ENCODE data around the gene CHI3L2. TPM values are rescaled to one million over a fixed set of nuclear protein-coding genes. Genes with fewer than 3 reads are reported as not detected.

Gene CHI3L2
- total RNA-seq, 1 donor from 2014 or later = 1.3 TPM

DNA sequence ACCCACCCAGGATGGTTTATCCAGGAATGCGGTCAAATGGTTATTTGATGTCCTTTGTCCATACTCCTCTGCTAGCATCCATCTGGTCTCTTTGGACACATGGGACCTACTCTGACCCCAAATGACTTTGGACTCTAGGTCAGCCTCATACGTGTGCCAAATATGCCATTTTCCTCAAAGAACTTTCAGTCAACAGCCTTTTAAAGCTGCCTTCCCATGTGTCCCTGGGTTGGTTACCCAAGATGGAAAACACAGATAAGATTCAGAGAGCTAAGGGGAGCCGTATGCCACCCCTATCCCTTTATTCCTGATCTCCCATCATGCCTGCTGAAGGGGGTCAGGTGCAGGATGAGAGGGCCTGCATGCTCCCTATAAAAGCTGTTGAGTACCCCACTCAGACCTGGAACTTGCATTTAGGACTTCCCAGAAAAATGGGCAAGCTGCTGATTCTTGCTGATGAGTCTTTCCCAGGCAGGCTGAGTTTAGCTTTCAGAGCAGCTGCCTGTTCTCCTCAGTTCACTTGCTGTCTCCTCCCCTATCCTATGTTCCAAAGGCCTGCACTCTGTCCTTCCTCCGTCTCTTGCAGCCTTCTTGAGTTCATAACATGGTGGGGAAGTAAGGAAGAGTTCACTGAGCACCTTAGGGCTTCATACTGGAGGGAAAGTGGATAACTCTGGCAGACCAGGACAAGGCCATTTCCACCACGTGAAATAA, 19.8 kb downstream of the CHI3L2 start:
- Mint-ChIP-seq H3K36me3 (ENCODE audit: low read depth, unreplicated experiment) (no peaks in the 10 kb centered on the region), H3K4me1 (ENCODE audit: unreplicated experiment) (no peaks in the 10 kb centered on the region), H3K9me3 (ENCODE audit: unreplicated experiment) (no peaks in the 10 kb centered on the region), H3K27ac (ENCODE audit: unreplicated experiment) (no peak overlapping the region), H3K4me3 (ENCODE audit: unreplicated experiment) (no peak overlapping the region), H3K27me3 (ENCODE audit: unreplicated experiment) (no peaks in the 10 kb centered on the region)
- TF ChIP-seq, protein P1, sequence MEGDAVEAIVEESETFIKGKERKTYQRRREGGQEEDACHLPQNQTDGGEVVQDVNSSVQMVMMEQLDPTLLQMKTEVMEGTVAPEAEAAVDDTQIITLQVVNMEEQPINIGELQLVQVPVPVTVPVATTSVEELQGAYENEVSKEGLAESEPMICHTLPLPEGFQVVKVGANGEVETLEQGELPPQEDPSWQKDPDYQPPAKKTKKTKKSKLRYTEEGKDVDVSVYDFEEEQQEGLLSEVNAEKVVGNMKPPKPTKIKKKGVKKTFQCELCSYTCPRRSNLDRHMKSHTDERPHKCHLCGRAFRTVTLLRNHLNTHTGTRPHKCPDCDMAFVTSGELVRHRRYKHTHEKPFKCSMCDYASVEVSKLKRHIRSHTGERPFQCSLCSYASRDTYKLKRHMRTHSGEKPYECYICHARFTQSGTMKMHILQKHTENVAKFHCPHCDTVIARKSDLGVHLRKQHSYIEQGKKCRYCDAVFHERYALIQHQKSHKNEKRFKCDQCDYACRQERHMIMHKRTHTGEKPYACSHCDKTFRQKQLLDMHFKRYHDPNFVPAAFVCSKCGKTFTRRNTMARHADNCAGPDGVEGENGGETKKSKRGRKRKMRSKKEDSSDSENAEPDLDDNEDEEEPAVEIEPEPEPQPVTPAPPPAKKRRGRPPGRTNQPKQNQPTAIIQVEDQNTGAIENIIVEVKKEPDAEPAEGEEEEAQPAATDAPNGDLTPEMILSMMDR (IDR thresholded peaks at IDR 0.05; ENCODE audit: unreplicated experiment) = no peak
- DNase-seq (ENCODE audit: low spot score) = no peak

DNA sequence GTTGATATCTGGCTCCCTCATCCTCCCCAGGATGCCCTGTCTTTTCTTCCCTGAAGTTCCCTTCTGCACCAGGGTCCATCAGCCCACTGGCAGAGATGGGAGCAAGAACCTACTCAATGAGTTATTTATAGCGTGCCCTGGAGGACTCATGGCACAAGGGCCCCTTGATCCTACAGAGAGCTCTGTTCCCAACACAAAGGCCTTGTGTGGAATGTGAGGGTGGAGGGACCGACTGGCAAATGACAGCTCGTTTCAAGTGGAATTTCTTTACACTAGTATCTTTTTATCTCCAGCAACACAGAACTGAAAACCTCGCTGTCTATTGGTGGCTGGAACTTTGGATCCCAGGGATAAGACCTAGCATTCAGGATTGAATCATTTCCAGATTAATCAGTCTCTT, 22.4 kb downstream of the CHI3L2 start:
- Mint-ChIP-seq H3K27me3 (ENCODE audit: unreplicated experiment) (no peaks in the 10 kb centered on the region), H3K27ac (ENCODE audit: unreplicated experiment) (no peak overlapping the region)
- no peak for DNase-seq (ENCODE audit: low spot score)

DNA sequence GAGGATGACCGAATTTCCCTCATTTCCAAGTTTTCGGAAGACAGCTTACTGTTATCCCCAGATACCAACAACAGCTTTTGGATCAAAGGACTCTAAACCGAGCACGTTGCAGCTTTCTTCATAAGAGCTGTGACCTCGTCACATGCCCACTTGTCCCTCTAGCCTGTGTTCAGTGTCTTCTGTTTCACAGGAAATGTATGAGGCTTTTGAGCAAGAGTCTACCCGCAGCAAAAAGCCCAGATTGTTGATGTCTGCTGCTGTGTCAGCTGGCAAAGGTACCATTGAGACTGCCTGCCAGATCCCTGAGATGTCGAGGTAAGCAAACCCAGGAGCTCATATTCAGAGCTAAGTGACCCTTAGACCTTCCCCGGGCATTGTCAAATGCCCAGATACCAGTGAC, 24.1 kb downstream of the CHI3L2 start:
- TF ChIP-seq, protein P1 (IDR thresholded peaks at IDR 0.05; ENCODE audit: unreplicated experiment) = no peak
- Mint-ChIP-seq H3K4me3 (ENCODE audit: unreplicated experiment) (no peak overlapping the region), H3K27ac (ENCODE audit: unreplicated experiment) (no peak overlapping the region), H3K9me3 (ENCODE audit: unreplicated experiment) (no peaks in the 10 kb centered on the region), H3K4me1 (ENCODE audit: unreplicated experiment) (no peaks in the 10 kb centered on the region), H3K36me3 (ENCODE audit: low read depth, unreplicated experiment) (no peaks in the 10 kb centered on the region), H3K27me3 (ENCODE audit: unreplicated experiment) (no peaks in the 10 kb centered on the region)
- DNase-seq (ENCODE audit: low spot score) = no peak

More for the DNA sequence above, 22.4 kb downstream of the CHI3L2 start:
- no peak overlapping the region for H3K4me3 Mint-ChIP-seq (ENCODE audit: unreplicated experiment)
- H3K4me1 Mint-ChIP-seq (ENCODE audit: unreplicated experiment) = no peaks in the 10 kb centered on the region
- H3K9me3 Mint-ChIP-seq (ENCODE audit: unreplicated experiment) = no peaks in the 10 kb centered on the region
- no peaks in the 10 kb centered on the region for H3K36me3 Mint-ChIP-seq (ENCODE audit: low read depth, unreplicated experiment)
- TF ChIP-seq, protein P1 (IDR thresholded peaks at IDR 0.05; ENCODE audit: unreplicated experiment) = no peak

DNA sequence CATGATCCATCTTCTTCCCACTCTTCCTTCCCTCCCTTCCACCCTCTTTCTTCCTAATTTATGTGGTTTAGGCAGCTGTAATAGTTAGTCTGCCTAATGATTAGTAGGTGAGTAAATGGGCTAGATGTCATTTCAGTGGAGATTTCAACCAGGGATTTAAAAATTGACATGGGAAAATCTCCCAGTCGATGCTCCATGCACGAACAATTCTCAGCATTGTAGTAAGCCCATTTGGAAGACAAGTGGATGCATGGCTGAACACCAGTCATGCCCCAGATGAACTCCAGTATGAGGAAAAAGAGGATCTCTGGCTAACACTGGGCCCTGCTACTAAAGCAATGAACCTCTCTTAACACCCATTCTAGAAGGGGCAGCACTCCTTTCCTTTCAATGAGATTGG, 25.3 kb downstream of the CHI3L2 start:
- Mint-ChIP-seq H3K9me3 (ENCODE audit: unreplicated experiment) (no peaks in the 10 kb centered on the region), H3K4me1 (ENCODE audit: unreplicated experiment) (no peaks in the 10 kb centered on the region), H3K27ac (ENCODE audit: unreplicated experiment) (no peak overlapping the region), H3K4me3 (ENCODE audit: unreplicated experiment) (no peak overlapping the region), H3K36me3 (ENCODE audit: low read depth, unreplicated experiment) (no peaks in the 10 kb centered on the region), H3K27me3 (ENCODE audit: unreplicated experiment) (no peaks in the 10 kb centered on the region)
- no peak for DNase-seq (ENCODE audit: low spot score)
- TF ChIP-seq, protein P1 (IDR thresholded peaks at IDR 0.05; ENCODE audit: unreplicated experiment) = no peak

DNA sequence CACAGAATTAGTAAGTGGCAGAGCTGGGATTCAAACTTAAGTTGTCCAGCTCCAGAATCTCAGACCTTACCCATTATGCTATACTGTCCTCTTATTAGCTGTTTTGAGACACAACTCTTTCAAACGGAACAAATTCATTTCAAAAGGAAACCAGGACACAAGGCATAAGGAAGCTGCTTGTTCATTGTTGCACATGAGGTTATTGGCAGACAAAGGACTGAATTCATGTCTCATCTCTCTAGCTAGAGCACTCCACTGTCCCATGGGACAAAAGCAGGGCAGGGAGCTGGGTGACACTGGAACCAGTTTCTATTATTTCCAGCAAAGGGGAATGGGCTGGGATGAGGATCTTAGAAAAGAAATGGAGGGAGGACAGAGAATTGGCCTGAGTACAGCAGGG, 26.4 kb downstream of the CHI3L2 start:
- TF ChIP-seq, protein P1 (IDR thresholded peaks at IDR 0.05; ENCODE audit: unreplicated experiment) = no peak
- H3K4me3 Mint-ChIP-seq (ENCODE audit: unreplicated experiment) = no peak overlapping the region

More for the DNA sequence above, 26.4 kb downstream of the CHI3L2 start:
- Mint-ChIP-seq H3K36me3 (ENCODE audit: low read depth, unreplicated experiment) (no peaks in the 10 kb centered on the region), H3K4me1 (ENCODE audit: unreplicated experiment) (no peaks in the 10 kb centered on the region), H3K27ac (ENCODE audit: unreplicated experiment) (no peak overlapping the region), H3K27me3 (ENCODE audit: unreplicated experiment) (no peaks in the 10 kb centered on the region), H3K9me3 (ENCODE audit: unreplicated experiment) (no peaks in the 10 kb centered on the region)
- no peak for DNase-seq (ENCODE audit: low spot score)

All from endothelial cell (in vitro differentiated cells).